Measurements from ENCODE around the gene PDZD7.

DNA sequence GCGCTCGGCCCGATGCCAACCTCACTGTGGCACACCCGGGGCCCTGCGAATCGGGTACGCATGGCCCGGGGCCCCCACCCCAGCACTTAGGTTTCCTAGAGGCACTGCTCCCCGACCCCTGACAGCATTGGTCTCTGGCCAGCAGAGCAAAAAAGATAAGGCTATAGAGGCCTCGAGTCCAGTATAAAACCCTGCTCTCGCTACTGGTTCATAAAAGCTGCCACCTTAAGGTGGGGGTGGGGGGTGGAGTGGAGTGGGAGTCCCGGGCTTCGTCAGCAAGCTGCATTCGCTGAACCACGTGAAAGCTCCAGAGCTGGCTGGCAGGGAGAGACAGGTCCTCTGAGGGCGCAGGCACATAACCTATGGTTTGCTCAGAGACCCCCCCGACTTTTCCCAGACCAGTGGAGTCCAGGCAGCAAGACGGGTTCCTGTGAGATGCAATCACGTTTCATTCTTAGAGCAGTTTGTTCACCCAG, 32.2 kb upstream of the PDZD7 start:
- TF ChIP-seq POLR2A (IDR thresholded peaks at IDR 0.05), result no peak
- TF ChIP-seq, protein P1, sequence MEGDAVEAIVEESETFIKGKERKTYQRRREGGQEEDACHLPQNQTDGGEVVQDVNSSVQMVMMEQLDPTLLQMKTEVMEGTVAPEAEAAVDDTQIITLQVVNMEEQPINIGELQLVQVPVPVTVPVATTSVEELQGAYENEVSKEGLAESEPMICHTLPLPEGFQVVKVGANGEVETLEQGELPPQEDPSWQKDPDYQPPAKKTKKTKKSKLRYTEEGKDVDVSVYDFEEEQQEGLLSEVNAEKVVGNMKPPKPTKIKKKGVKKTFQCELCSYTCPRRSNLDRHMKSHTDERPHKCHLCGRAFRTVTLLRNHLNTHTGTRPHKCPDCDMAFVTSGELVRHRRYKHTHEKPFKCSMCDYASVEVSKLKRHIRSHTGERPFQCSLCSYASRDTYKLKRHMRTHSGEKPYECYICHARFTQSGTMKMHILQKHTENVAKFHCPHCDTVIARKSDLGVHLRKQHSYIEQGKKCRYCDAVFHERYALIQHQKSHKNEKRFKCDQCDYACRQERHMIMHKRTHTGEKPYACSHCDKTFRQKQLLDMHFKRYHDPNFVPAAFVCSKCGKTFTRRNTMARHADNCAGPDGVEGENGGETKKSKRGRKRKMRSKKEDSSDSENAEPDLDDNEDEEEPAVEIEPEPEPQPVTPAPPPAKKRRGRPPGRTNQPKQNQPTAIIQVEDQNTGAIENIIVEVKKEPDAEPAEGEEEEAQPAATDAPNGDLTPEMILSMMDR (IDR thresholded peaks at IDR 0.05), result no peak
